ENCODE measurements around the gene KIAA1328.

Gene KIAA1328

DNA sequence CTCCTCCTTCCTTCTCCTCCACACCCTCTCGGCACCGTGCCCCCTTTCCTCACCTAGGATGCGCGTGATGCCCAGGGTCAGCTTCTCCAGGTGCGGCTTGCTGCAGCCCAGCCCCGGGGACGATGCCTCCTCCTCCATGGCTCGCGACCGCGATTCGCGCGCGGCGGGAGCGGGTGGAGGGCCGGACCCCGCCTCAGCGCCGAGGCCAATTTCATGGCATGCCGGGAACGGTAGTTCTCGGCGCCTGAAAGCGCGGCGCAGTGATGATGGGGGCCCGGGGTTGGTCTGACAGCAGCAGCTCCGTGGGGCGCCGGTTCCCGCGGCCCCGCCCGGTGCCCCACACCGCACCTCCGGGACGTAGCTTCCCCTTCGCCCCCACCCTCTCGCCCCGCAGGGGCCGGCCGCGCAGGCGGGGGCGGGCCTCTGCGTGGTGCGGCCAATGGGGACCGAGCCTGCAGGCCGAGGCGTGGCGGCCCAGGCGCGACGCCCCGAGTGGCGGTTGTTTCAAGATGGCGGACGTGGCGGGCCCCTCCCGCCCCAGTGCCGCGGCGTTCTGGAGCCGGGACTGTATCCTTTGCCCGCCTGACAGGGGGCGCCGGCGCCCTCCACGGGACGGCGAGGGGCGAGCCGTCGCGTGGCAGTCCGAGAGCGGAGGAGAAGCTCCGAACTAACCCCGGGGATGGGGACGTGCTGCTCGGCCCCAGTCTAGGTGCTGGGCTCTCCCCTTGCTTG is at the start of gene KIAA1328, which contains the start of gene TPGS2:
TSS of gene KIAA1328 (plus strand) at position 498 of the 732 bp plus-strand sequence. CDS start at position 510, 12 bp downstream.
TSS of gene TPGS2 (minus strand) at position 373 of the 732 bp plus-strand sequence. CDS start at position 138, 235 bp downstream.
- Mint-ChIP-seq H3K4me3 (peak within 1 kb of the TSS; percentile 94), H3K27me3 (no peaks in the 10 kb centered on the region), H3K36me3 (no peaks in the 10 kb centered on the region), H3K4me1 (peaks cover 26% of the 10 kb centered on the region), H3K9me3 (no peaks in the 10 kb centered on the region), H3K27ac (peak within 1 kb of the TSS; percentile 81)
- peak; percentile 80 to 89 for DNase-seq (ENCODE audit: low spot score in 2 of 2)
- peak; percentile 87 for ATAC-seq (ENCODE audit: low read depth)

DNA sequence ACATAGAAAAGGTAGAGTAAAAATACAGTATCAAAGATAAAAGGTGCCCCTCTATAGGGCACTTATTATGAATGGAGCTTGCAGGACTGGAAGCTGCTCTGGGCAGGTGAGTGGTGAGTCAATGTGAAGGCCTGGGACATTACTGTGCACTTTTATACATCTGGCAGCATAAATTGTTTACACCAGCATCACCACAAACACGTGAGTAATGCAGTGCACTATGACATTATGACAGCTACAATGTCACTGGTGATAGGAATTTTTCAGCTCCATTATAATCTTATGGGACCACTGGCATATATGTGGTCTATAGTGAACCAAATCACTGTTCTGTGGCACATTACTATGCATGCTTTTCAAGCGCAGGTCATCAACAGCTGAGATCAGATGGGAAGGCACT is 48.2 kb upstream of the KIAA1328 start:
- Mint-ChIP-seq H3K36me3 (peaks cover 3% of the 10 kb centered on the region), H3K9me3 (no peaks in the 10 kb centered on the region), H3K4me3 (no peak overlapping the region), H3K27me3 (no peaks in the 10 kb centered on the region), H3K4me1 (no peaks in the 10 kb centered on the region), H3K27ac (no peak overlapping the region)
- DNase-seq (ENCODE audit: low spot score in 2 of 2) (no peak), ATAC-seq (ENCODE audit: low read depth) (no peak)

DNA sequence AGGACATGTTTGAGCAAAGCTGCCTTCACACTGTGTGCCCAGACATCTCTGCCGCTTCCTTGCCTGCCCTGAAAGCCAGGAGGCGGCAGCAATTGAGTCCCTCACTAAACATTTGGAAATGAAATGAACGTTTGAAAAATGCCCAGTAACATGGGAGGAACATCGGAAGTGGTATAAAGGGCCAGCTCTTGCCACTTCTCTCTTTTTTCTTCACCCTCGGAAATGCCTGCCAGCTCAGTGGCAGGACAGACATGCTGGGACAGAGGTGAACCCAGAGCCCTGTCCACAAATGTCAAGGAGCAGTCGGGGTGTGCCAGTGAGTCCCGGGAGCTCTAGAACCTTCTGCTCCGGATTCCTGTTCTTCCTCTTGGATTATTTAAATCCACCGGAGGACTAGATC is 46.2 kb upstream of the KIAA1328 start:
- no peaks in the 10 kb centered on the region for H3K27me3 Mint-ChIP-seq
- H3K9me3 Mint-ChIP-seq = no peaks in the 10 kb centered on the region
- peaks cover 3% of the 10 kb centered on the region for H3K36me3 Mint-ChIP-seq

GRCh38 chr18:36783792-36784191 is 45.1 kb upstream of the KIAA1328 start:
- ATAC-seq (ENCODE audit: low read depth) = no peak
- Mint-ChIP-seq H3K9me3 (no peaks in the 10 kb centered on the region), H3K27me3 (no peaks in the 10 kb centered on the region)

More for the DNA sequence above, 46.2 kb upstream of the KIAA1328 start:
- H3K4me1 Mint-ChIP-seq = no peaks in the 10 kb centered on the region
- H3K4me3 Mint-ChIP-seq = no peak overlapping the region
- DNase-seq (ENCODE audit: low spot score in 2 of 2) (no peak), ATAC-seq (ENCODE audit: low read depth) (no peak)
- H3K27ac Mint-ChIP-seq = no peak overlapping the region

GRCh38 chr18:36786686-36787085 is 42.2 kb upstream of the KIAA1328 start:
- no peak for DNase-seq (ENCODE audit: low spot score in 2 of 2)

More at GRCh38 chr18:36783792-36784191, 45.1 kb upstream of the KIAA1328 start:
- no peak for DNase-seq (ENCODE audit: low spot score in 2 of 2)
- Mint-ChIP-seq H3K36me3 (peaks cover 5% of the 10 kb centered on the region), H3K4me1 (no peaks in the 10 kb centered on the region), H3K4me3 (no peak overlapping the region), H3K27ac (no peak overlapping the region)

GRCh38 chr18:36792634-36793283 is 36.2 kb upstream of the KIAA1328 start:
- H3K4me1 Mint-ChIP-seq = no peaks in the 10 kb centered on the region

More at GRCh38 chr18:36786686-36787085, 42.2 kb upstream of the KIAA1328 start:
- H3K9me3 Mint-ChIP-seq = peaks cover 5% of the 10 kb centered on the region
- no peaks in the 10 kb centered on the region for H3K4me1 Mint-ChIP-seq
- H3K36me3 Mint-ChIP-seq = peaks cover 20% of the 10 kb centered on the region
- ATAC-seq (ENCODE audit: low read depth) = no peak
- H3K27me3 Mint-ChIP-seq = no peaks in the 10 kb centered on the region
- H3K27ac Mint-ChIP-seq = no peak overlapping the region
- H3K4me3 Mint-ChIP-seq = no peak overlapping the region

GRCh38 chr18:36798738-36799473 is 30.0 kb upstream of the KIAA1328 start:
- no peaks in the 10 kb centered on the region for H3K9me3 Mint-ChIP-seq
- ATAC-seq (ENCODE audit: low read depth) = no peak
- no peaks in the 10 kb centered on the region for H3K27me3 Mint-ChIP-seq
- peaks cover 59% of the 10 kb centered on the region for H3K36me3 Mint-ChIP-seq
- H3K4me3 Mint-ChIP-seq = no peak overlapping the region
- no peaks in the 10 kb centered on the region for H3K4me1 Mint-ChIP-seq
- no peak overlapping the region for H3K27ac Mint-ChIP-seq
- DNase-seq (ENCODE audit: low spot score in 2 of 2) = no peak

More at GRCh38 chr18:36792634-36793283, 36.2 kb upstream of the KIAA1328 start:
- H3K27ac Mint-ChIP-seq = no peak overlapping the region
- DNase-seq (ENCODE audit: low spot score in 2 of 2) (no peak), ATAC-seq (ENCODE audit: low read depth) (no peak)
- no peak overlapping the region for H3K4me3 Mint-ChIP-seq
- peaks cover 5% of the 10 kb centered on the region for H3K9me3 Mint-ChIP-seq
- H3K27me3 Mint-ChIP-seq = no peaks in the 10 kb centered on the region
- peaks cover 47% of the 10 kb centered on the region for H3K36me3 Mint-ChIP-seq

- H3K9me3 Mint-ChIP-seq = no peaks in the 10 kb centered on the region
- DNase-seq (ENCODE audit: low spot score in 2 of 2) = no peak
- no peak overlapping the region for H3K27ac Mint-ChIP-seq
- peaks cover 45% of the 10 kb centered on the region for H3K36me3 Mint-ChIP-seq
- no peaks in the 10 kb centered on the region for H3K27me3 Mint-ChIP-seq
- no peak overlapping the region for H3K4me3 Mint-ChIP-seq
- ATAC-seq (ENCODE audit: low read depth) = no peak
- H3K4me1 Mint-ChIP-seq = peaks cover 2% of the 10 kb centered on the region
Observed at GRCh38 chr18:36805105-36805504, 23.8 kb upstream of the KIAA1328 start.

- Mint-ChIP-seq H3K9me3 (no peaks in the 10 kb centered on the region), H3K4me3 (no peak overlapping the region), H3K27ac (no peak overlapping the region), H3K4me1 (peaks cover 2% of the 10 kb centered on the region), H3K27me3 (no peaks in the 10 kb centered on the region), H3K36me3 (peaks cover 27% of the 10 kb centered on the region)
- DNase-seq (ENCODE audit: low spot score in 2 of 2) (no peak), ATAC-seq (ENCODE audit: low read depth) (no peak)
Observed at GRCh38 chr18:36808681-36809080, 20.2 kb upstream of the KIAA1328 start.

- Mint-ChIP-seq H3K4me1 (peaks cover 2% of the 10 kb centered on the region), H3K36me3 (peaks cover 19% of the 10 kb centered on the region), H3K4me3 (no peak overlapping the region), H3K9me3 (no peaks in the 10 kb centered on the region), H3K27ac (no peak overlapping the region), H3K27me3 (no peaks in the 10 kb centered on the region)
- DNase-seq (ENCODE audit: low spot score in 2 of 2) = peak; percentile 27 to 57
- ATAC-seq (ENCODE audit: low read depth) = peak; percentile 92
Observed at GRCh38 chr18:36809590-36810381, 19.1 kb upstream of the KIAA1328 start.

- no peak for DNase-seq (ENCODE audit: low spot score in 2 of 2)
- Mint-ChIP-seq H3K27me3 (no peaks in the 10 kb centered on the region), H3K9me3 (no peaks in the 10 kb centered on the region), H3K4me1 (peaks cover 2% of the 10 kb centered on the region), H3K36me3 (peaks cover 12% of the 10 kb centered on the region), H3K4me3 (no peak overlapping the region), H3K27ac (no peak overlapping the region)
- ATAC-seq (ENCODE audit: low read depth) = no peak
Observed at GRCh38 chr18:36811430-36811829, 17.5 kb upstream of the KIAA1328 start.

DNA sequence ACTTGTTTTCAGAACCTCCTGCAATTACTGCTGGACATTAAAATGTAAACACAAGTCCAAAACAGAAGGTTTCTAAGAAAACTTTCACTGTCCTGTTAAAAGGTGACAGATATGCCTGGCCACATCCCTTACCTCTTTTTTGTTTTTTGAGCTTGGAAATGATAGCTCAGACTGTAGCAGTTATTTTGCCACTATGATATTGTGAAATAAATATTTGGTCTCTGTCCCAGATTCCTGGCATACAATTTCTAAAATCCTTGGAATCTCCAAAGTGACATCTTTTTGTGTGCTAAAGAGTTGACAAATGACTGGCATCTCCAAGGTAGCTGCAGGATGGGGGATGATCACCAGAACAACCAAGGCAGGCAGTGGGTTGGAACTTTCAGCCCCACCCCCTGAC is 17.0 kb upstream of the KIAA1328 start:
- peaks cover 13% of the 10 kb centered on the region for H3K36me3 Mint-ChIP-seq

GRCh38 chr18:36812678-36813077 is 16.2 kb upstream of the KIAA1328 start:
- Mint-ChIP-seq H3K27ac (peak overlapping the region; percentile 49), H3K36me3 (peaks cover 10% of the 10 kb centered on the region), H3K4me3 (no peak overlapping the region), H3K27me3 (no peaks in the 10 kb centered on the region), H3K9me3 (no peaks in the 10 kb centered on the region), H3K4me1 (peaks cover 2% of the 10 kb centered on the region)
- DNase-seq (ENCODE audit: low spot score in 2 of 2) (no peak), ATAC-seq (ENCODE audit: low read depth) (no peak)

More for the DNA sequence above, 17.0 kb upstream of the KIAA1328 start:
- Mint-ChIP-seq H3K4me3 (no peak overlapping the region), H3K27me3 (no peaks in the 10 kb centered on the region), H3K9me3 (no peaks in the 10 kb centered on the region), H3K27ac (no peak overlapping the region), H3K4me1 (peaks cover 2% of the 10 kb centered on the region)
- ATAC-seq (ENCODE audit: low read depth) (no peak), DNase-seq (ENCODE audit: low spot score in 2 of 2) (no peak)
